Measurements from ENCODE around the gene PTK6. TPM values are rescaled to one million over a fixed set of nuclear protein-coding genes. Genes with fewer than 3 reads are reported as not detected.

PTK6 gene
- total RNA-seq, 1 donor from 2014 or later: 0.13 TPM

DNA sequence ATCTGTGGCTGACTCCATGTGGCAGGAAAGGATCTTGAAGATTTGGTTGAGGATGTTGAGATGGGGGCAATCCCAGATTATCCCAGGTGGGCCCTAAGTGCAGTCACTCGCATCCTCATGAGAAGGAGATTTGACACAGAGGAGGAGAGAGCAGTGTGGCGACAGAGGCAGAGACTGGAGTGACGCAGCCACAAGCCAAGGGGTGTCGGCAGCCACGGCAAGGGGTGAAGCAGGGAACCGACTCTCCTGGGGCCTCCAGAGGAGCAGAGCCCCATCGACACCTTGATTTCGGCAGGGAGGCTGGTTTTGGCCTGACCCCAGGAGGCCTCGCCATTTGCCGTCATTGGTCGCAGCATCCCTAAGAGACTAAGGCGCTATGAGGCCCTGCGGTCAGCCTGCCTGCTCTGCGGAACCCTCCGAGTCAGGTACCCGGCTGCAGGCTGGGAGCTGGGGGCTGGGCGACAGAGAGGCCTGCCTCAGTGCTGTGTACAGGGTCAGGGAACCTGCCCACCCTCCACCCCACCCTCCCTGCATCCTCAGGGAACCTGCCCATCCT, 50.8 kb downstream of the PTK6 start:
- no peak for DNase-seq (ENCODE audit: extremely low spot score, unreplicated experiment)
- Mint-ChIP-seq H3K27ac (ENCODE audit: unreplicated experiment) (no peak overlapping the region), H3K4me3 (ENCODE audit: unreplicated experiment) (no peak overlapping the region), H3K4me1 (ENCODE audit: unreplicated experiment) (peaks cover 9% of the 10 kb centered on the region), H3K27me3 (ENCODE audit: unreplicated experiment) (peaks cover 17% of the 10 kb centered on the region), H3K9me3 (ENCODE audit: unreplicated experiment) (no peaks in the 10 kb centered on the region), H3K36me3 (ENCODE audit: unreplicated experiment) (no peaks in the 10 kb centered on the region)
- TF ChIP-seq, protein P1, sequence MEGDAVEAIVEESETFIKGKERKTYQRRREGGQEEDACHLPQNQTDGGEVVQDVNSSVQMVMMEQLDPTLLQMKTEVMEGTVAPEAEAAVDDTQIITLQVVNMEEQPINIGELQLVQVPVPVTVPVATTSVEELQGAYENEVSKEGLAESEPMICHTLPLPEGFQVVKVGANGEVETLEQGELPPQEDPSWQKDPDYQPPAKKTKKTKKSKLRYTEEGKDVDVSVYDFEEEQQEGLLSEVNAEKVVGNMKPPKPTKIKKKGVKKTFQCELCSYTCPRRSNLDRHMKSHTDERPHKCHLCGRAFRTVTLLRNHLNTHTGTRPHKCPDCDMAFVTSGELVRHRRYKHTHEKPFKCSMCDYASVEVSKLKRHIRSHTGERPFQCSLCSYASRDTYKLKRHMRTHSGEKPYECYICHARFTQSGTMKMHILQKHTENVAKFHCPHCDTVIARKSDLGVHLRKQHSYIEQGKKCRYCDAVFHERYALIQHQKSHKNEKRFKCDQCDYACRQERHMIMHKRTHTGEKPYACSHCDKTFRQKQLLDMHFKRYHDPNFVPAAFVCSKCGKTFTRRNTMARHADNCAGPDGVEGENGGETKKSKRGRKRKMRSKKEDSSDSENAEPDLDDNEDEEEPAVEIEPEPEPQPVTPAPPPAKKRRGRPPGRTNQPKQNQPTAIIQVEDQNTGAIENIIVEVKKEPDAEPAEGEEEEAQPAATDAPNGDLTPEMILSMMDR (IDR thresholded peaks at IDR 0.05): no peak

DNA sequence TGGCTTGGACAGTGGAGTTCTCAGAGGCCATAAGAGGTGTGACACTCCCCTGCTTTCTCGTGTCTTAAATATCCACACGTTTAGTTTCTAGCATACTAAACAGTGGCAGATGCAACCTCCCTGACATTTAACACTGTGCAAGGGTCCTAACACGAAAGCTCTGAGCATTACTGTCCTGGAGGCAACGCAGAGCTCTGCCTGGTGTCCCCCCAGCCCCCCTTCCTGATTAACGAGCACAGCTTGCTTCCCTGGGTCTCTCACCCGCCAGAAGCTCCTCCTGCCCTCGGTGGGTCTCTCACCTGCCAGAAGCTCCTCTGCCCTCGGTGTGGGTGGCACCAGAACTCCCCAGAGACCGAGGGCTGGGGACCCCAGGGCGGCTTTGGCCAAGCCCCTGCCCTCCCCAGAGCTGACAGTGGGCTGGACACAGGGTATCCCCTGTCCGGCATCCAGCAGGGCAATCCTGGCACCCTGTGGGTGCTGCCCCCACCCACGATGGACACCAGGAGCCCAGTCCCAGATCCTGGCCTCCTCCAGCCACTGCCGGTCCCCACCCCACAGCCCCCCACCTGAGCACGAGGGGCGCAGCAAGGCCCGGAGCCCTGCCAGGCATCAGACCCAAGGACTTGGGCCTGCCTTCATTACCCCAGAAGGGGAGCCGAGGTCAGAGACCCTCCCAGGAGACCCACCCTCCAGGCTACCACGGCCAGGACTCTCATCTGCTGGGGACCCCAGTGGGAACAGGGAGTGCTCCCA, 52.3 kb downstream of the PTK6 start:
- TF ChIP-seq, protein P1 (IDR thresholded peaks at IDR 0.05): no peak
- peaks cover 17% of the 10 kb centered on the region for H3K27me3 Mint-ChIP-seq (ENCODE audit: unreplicated experiment)
- no peak overlapping the region for H3K27ac Mint-ChIP-seq (ENCODE audit: unreplicated experiment)
- H3K4me1 Mint-ChIP-seq (ENCODE audit: unreplicated experiment): peaks cover 9% of the 10 kb centered on the region
- no peak for DNase-seq (ENCODE audit: extremely low spot score, unreplicated experiment)
- H3K9me3 Mint-ChIP-seq (ENCODE audit: unreplicated experiment): no peaks in the 10 kb centered on the region
- H3K36me3 Mint-ChIP-seq (ENCODE audit: unreplicated experiment): no peaks in the 10 kb centered on the region
- H3K4me3 Mint-ChIP-seq (ENCODE audit: unreplicated experiment): no peak overlapping the region

DNA sequence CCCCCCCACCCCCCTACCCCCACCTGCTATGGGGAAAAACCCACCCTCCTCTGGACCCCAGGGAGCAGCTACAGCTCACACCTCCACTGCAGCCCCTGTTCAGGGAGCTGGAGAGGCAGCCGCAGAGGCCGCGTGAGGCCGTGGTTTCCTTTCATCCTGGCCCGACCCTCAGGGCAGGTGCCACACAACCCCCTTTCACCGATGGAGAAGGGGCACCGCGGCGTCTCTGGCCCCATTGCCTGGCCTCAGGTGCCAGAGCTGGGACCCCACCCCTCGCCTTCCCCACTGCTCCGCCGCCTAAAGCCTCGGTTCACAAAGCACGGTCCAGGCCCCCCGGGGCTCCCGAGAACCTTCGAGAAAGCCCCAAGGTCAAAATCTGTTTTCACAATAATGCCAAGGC, 52.9 kb downstream of the PTK6 start:
- no peaks in the 10 kb centered on the region for H3K9me3 Mint-ChIP-seq (ENCODE audit: unreplicated experiment)
- H3K27me3 Mint-ChIP-seq (ENCODE audit: unreplicated experiment): peaks cover 17% of the 10 kb centered on the region
- H3K27ac Mint-ChIP-seq (ENCODE audit: unreplicated experiment): no peak overlapping the region
- H3K36me3 Mint-ChIP-seq (ENCODE audit: unreplicated experiment): no peaks in the 10 kb centered on the region
- TF ChIP-seq, protein P1 (IDR thresholded peaks at IDR 0.05): no peak
- DNase-seq (ENCODE audit: extremely low spot score, unreplicated experiment): no peak
- H3K4me1 Mint-ChIP-seq (ENCODE audit: unreplicated experiment): peaks cover 9% of the 10 kb centered on the region
- no peak overlapping the region for H3K4me3 Mint-ChIP-seq (ENCODE audit: unreplicated experiment)

DNA sequence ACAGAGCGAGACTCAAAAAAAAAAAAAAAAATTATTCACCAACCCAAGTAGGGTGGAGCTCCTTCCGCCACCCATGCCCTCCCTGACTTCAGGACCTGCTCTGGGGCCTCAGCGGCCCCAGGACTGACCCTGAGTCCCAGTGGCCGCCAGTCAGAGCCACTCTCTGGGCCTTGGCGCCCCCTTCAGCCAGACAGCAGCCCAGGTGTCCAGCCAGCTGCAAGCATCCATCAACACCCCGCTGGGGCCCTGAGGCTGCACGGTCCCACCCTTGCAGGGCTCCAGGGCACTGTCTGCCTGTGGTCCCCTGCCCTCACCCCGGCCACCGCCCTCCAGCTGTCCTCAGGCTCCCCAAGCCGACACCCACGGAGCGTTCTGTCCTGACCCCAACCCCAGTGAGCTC, 53.3 kb downstream of the PTK6 start:
- Mint-ChIP-seq H3K4me3 (ENCODE audit: unreplicated experiment) (no peak overlapping the region), H3K27me3 (ENCODE audit: unreplicated experiment) (peaks cover 16% of the 10 kb centered on the region), H3K4me1 (ENCODE audit: unreplicated experiment) (peaks cover 9% of the 10 kb centered on the region), H3K27ac (ENCODE audit: unreplicated experiment) (no peak overlapping the region), H3K9me3 (ENCODE audit: unreplicated experiment) (no peaks in the 10 kb centered on the region), H3K36me3 (ENCODE audit: unreplicated experiment) (no peaks in the 10 kb centered on the region)
- no peak for DNase-seq (ENCODE audit: extremely low spot score, unreplicated experiment)
- TF ChIP-seq, protein P1 (IDR thresholded peaks at IDR 0.05): no peak

DNA sequence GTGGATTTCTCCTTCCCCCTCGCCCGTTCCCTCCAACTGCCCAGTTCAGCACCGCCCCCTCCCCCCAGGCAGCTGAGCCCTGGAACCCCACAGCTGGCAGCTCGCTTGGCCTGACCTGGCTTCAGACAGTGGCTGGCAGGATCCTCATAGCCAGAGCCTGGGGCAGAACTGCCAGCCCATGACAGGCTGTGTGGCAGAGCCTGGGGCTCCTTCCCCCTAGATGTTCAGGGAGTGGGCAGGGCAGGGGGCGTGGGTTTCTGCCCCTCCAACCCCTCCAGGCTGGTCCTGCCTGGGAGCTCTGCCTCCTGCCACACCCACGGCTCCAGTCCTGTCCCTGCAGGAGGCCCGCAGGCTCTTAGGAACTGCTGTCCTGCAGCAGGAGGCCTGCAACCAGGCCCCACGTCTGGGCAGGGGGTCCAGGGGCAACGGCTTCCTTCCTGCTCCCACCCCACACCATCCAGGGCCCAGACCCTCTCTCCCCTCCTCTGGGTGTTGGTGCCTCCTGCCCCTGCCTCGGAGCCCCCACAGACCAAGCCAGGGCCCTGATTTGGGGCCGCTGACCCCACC, 55.1 kb downstream of the PTK6 start:
- Mint-ChIP-seq H3K27ac (ENCODE audit: unreplicated experiment) (no peak overlapping the region), H3K36me3 (ENCODE audit: unreplicated experiment) (no peaks in the 10 kb centered on the region)
- TF ChIP-seq, protein P1 (IDR thresholded peaks at IDR 0.05): no peak

More for the DNA sequence above, 55.1 kb downstream of the PTK6 start:
- Mint-ChIP-seq H3K4me3 (ENCODE audit: unreplicated experiment) (no peak overlapping the region), H3K9me3 (ENCODE audit: unreplicated experiment) (no peaks in the 10 kb centered on the region), H3K4me1 (ENCODE audit: unreplicated experiment) (peaks cover 9% of the 10 kb centered on the region), H3K27me3 (ENCODE audit: unreplicated experiment) (peaks cover 18% of the 10 kb centered on the region)
- no peak for DNase-seq (ENCODE audit: extremely low spot score, unreplicated experiment)
